GM18511 (cell line): ENCODE measurements around the gene ADRA2B.
"Not testable (repeated sequence)": the region's sequence is repeated elsewhere in the genome, so short reads cannot be mapped to it uniquely, and the experiment has no call there.

ENCODE experiments used
- ATAC-seq: cut with Tn5 transposase; IDR thresholded peaks from one replicate; pipeline ENCODE4 v1.9.1; 2021; ENCODE audit warnings: mild to moderate bottlenecking, moderate library complexity; ENCODE audit not compliant: unreplicated experiment

The ADRA2B gene

DNA sequence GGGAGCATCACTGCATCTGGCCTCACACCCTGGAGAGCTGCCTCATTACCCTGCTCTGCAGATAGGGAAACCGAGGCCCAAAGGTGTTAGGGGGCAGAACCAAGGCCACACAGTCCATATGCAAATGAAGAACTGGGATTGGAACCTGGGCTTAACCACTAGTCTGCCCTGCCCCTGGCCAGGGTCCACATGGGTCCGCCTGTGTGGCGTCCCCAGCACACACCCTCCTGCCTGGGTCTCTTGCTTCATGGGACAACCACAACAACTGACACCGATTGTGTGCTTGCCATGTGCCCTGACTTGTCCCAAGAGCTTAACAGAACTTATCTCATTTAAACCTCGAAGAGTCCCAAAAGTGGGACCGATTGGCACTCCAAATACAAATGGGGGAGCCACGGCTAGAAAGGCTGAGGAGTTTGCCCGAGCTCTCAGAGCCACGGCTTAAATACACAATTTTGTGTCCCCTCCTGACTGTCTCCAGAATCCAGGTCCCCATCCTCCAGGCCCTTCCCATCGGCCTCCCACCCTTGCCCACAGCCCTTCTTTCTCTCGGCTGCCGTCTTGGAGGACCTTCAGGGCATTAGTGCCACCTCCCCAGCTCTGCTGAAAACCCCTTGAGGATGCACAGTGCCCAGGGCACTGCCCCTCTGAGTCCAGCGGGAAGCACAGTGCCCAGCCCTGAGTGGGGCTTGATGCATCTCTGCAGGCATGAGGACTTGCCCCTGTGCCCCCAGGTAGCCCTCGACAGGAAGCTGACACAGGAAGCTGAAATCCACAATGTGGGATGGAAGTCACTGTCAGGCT lies 34.6 kb upstream of the ADRA2B start:
- no peak for ATAC-seq

DNA sequence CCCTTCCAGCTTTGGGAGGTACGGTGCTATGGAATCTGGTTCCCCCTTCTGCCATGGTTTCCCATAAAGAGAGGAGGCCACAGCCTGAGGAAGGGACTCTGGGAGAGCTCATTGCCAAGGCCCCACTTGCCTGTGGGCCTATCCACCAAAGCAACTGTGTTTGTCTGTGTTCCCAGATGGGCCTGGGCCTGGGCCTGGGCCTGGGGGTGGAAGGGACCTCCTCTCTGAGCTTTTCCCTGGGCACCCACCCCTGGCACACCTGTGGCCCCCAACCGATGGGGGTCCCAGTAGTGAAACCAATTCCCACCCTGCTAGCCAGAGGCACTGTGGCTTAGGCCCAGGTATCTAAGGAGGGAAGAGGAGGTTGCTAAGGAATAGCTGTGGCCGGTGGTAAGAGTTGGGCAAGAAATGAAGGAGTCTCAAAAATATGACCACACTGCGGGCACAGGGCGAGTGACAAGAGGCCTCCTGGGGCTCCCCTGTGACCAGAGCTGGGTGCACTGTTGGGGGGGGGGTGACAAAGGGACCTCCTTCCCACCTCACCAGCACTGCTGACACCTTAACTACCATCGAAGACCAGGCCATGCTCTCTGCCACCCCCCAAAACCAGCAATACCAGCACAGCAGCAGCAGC lies 33.8 kb upstream of the ADRA2B start:
- no peak for ATAC-seq

DNA sequence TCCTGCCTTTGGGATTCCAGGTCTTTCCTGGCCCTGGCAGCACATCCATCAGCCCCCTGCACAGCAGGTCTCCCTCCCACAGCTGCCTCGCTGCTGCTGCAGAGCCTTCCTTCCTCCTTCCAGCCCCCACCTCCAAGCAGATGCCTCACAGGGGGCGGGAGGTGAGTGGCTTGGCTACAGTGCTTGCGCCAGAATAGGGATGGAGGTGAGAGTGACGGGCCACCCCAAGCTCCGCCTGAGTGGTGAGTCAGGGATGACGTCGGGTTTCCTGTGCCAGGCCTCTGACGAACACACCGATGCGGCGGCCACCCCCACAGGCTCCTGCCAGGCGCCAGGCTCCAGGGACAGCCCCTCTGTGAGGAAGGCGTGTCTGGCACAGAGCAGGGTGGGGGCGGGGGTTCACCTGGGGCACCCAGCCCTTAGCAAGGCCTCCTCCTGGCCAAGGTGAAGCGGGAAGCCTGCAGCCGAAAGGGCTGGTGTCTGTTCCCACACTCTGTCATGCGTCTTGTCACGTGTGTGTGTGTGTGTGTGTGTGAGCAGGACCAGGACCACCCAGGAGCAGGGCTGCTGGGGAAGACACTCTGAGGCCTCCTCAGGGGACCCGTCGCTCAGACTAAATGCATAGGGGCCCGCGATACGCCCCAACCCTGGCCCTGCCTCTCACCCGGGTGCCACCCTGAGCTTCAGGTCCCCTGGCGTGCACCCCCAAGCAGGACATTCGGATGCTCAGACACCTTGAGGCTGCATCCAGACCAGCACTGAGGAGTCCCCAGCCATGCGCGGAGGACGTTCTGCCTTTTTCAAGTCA lies 32.2 kb upstream of the ADRA2B start:
- peak; percentile 46 for ATAC-seq

DNA sequence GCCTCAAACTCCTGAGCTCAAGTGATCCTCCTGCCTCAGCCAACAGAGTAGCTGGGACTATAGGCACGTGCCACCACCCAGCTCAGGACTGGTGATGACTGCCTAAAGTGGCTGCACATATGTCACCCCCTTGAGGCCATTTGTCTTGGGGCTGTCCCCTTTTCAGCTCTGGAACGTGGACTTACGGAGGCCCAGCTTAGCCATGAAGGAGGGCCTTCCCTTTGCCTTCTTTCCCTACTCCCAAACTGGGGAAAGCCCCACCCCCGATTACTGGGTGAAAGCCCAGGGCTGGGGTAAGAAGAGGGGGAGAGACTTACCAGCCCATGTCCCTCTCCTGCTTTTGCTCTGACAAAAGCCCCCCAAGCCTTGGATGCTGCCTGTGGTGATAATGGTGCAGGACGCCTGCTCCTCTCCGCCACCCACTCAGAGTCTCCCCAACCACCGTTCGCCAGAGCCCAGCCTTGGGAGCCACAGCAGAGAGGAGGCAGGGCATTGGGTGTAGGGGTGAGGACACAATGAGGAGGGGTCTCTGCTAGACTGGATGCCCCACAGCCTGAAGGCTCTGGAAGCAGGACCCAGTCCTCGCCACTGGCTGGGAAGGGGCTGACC lies 31.3 kb upstream of the ADRA2B start:
- no peak for ATAC-seq

DNA sequence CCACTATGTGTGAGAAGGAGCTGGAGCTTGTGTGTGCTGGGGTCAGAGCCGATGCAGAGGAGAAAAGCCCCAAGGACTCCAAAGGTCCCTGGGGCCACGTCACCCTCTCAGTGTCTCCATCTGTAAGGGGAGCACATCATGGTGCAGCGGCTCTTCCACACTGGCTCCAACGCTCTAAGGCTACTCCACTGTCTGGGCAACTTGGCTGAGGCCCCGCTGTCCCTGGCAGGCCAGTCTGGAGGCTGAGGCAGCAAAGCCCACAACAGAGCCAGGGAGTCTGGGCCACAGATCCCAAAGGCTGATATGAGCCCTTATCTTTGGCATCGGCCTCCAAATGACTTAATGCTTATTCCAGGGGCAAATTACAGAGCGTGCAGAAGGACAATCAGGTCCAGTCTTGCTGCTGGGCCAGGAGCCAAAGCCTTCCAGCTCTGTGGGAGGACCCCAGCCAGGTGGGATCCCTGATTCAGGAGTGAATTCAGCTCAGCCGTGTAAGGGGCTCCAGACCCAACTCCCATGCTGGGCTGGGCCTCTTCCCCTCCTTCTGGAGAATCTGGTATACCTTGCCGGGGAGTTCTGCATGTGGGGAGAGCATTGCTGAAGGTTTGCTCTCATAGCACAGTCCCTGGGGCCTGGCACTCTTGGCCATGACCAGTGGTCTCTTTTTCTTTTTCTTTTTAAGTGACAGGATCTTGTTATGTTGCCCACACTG lies 30.7 kb upstream of the ADRA2B start:
- no peak for ATAC-seq

DNA sequence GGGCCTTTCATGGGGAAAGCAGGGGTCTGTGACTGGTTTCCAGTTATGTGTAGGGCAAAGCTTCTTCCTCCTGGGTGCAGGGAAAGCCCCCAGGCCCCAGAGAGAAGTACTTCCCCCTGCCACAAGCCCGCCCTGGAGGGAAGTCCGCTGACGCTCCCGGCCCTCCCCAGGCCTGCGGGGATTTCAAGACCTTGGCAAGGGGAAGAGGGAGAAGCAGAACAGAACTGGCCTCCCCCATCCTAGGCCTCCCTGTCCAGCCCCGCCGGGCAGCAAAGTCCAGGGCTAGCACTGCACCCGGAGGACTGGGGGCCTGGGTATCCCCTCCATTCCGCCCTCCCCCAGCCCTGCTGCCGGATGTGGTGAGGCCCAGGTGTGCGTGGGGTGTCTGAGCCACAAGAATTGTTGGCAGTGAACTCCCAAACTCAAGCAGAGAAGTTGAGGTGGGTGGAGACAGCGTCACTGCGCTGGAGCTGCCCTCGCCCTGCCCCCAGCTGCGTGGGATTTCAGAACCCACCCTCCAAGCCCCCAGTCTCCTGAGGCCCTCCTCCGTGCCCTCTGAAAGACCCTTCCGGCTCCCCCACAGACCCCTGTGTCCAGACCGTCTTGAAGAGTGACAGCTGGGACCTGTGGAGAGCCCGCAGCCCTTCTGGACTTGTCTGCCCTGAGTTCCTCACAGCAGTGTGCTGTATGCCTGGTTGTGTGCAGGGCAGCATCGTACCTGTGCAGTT lies 29.9 kb upstream of the ADRA2B start:
- ATAC-seq, result peak; percentile 39

DNA sequence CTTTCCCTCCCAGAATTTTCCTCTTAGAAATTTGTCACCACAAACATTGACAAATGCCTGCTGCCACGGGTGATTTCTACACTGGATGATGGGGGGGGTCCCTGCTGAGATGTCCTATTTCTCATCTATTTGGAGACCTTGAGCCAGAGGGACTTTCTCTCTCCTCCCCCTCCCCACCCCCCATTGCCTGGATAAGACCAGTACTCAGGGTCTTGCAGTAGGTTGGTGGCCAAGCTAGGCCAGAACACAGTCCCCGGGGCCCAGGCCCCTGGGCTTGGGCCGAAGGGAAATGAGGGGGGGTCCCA lies 29.4 kb upstream of the ADRA2B start:
- ATAC-seq, result no peak

DNA sequence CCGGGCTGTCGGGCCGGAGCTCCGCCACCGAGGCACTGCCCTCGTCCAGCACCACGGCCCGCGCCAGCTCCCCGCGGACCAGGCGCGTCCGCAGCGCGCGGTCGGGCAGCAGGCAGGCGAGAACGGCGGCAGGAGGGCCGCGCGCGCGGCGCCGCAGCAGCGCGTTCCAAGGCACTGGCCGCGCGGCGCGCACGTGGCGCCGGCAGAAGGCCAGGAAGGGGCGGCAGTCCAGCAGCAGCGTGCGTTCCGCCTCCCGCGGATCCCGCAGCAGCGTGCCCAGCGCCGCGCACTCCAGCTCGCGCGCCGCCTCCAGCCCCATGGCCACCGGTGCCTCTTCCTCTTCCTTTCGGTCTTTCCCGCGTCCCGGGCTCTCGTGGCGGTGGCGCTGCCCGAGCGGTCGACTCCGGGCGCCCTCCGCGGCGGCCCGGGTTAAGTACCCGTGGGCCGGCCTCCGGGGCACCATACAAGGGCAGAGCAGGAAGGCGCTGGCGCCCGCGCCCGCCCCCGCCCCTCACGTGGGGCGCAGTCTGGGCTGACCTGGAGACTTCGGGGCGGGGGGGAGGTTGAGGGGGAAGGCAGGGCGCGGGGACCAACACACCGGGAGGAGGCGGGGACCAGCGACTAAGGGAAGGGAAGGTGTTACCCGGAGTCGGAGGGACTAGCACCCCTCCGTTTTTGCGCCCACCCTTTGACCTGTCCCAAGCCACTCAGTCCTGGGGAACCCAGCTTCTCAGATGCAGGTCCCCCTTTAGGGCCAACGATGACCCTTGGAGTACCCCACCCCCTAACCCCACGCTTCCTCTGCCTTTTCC lies 28.9 kb upstream of the ADRA2B start, which contains the start of gene DUSP2:
Gene DUSP2, minus strand, starts transcription at position 405 of the 812 bp plus-strand sequence. Its CDS starts 86 bp downstream, at position 319.
- ATAC-seq, result peak; percentile 53

DNA sequence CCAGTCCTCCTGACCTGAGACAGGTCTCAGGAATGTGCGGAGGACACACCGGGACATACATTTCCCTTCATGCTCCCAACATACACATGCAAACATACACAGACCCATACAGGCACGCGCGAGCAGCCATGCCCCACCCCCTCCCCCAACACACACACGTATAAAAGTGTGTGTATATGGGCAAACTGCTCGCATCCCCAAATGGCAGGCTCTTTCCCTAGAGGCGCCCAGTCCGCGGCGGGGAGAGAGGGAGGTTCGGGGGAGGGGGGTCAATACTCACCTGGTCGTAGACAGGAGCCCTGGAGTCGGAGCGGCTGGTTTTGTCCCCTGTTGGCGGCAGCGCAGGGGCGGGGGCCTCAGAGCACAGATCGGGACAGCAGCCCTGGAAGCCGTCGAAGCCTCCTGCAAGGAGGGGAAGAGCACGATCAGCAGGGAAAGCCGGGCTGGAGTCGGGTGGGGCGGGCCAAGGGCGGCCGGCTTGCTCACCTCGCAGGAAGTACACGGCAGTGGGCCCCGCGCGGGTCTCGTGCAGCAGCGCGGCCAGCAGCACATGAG lies 28.2 kb upstream of the ADRA2B start:
- no peak for ATAC-seq

DNA sequence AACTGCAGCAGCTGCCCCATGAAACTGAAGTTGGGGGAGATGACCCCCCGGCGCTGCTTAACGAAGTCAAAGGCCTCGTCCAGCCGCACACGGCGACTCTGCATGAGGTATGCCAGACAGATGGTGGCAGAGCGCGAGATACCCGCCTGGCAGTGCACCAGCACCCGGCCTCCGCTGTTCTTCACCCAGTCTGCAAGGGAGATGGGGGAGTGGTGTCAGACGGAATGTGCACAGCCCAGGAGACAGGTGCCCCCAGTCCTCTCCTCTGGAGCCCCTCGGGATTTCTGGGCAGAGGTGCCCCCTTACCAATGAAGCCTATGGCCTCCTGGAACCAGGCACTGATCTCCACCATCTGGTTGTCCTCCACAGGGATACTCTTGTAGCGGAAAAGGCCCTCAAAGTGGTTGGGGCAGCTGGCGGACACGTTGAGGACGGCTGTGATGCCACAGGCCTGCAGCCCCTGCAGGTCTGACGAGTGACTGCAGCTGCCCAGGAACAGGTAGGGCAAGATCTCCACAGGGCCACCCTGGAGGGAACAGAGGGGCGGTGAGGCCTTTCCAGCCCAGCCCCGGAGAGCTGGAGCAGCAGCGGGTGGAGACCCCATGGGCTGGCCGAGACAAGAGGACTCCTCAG lies 27.6 kb upstream of the ADRA2B start:
- no peak for ATAC-seq

DNA sequence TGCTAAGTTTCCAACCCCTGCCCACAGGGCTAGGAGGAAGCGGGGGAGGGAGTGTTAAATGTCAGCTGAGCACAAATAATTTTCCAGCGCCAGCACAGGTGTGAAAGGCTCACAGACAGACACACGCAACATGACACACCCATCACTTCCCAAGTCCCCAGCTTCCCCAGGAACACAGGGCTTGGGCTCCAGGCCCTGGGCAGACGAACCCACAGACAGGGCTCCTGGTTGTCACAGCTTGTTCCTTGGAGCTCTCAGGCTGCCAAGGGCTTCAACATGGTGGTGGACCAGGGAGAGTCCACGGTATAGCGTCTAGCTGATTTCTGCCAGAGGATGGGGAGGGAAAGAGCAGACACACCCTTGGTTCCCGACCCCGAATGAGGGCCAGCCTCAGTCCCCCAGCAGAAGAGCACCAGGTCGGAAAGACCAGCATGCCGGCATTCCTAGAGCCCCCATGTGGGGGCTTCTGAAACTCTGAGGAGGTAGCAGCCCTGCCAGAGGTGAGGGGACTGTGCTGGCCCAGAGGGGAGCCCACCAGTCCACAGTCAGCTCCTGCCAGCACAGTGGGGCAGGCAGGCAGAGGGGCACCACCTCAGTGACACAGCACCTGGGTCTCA lies 27.0 kb upstream of the ADRA2B start:
- no peak for ATAC-seq

DNA sequence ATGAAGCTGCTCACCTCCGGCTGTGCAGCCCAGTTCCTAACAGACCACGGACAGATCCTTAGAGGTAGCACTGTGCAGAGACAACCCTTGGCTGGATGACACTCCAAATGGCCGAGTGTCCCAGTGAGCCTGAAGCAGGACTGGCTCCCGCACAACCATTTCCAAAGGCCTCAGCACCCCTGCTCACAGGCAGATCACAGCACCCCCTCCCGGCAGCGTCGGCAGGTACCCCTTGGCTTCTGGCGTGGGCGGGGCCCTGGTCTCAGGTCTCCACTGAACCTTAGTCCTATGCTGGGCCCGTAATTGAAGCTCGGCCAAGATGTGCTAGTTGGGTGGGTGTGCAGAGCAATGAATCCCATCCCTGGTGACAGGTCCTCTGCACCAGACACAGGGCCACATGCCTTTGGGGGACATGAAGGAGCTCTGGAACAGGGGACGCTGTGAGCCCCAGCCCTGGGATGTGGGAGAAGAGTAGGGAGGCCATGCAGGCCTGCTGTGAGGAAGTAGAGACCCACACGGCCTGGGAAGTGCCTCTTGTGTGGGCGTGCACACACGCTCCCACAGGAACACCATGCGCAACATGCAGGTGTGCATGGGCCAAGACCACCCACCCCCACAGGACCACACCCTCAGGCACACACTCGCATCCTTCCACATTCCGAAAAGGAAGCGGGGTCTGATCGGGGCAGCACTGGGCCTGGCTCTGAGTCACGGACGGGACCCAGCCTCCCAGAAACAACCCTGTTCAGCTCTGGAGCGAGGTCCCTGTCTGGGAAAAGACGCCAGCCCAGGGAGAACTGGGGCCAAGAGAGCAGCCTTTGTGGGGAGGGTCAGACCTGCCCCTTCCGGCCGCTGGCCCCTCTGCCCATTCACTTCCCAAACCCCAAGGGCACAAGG lies 26.1 kb upstream of the ADRA2B start:
- no peak for ATAC-seq

DNA sequence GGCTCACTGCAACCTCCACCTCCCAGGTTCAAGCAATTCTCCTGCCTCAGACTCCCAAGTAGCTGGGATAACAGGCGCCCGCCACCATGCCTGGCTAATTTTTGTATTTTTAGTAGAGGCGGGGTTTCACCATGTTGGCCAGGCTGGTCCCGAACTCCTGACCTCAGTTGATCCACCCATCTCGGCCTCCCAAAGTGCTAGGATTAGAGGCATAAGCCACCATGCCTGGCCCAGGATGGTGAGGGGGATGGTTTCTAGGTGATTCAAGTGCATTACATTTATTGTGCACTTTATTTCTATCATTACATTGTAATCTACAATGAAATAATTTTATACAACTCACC lies 25.2 kb upstream of the ADRA2B start:
- ATAC-seq, result not testable (repeated sequence)

DNA sequence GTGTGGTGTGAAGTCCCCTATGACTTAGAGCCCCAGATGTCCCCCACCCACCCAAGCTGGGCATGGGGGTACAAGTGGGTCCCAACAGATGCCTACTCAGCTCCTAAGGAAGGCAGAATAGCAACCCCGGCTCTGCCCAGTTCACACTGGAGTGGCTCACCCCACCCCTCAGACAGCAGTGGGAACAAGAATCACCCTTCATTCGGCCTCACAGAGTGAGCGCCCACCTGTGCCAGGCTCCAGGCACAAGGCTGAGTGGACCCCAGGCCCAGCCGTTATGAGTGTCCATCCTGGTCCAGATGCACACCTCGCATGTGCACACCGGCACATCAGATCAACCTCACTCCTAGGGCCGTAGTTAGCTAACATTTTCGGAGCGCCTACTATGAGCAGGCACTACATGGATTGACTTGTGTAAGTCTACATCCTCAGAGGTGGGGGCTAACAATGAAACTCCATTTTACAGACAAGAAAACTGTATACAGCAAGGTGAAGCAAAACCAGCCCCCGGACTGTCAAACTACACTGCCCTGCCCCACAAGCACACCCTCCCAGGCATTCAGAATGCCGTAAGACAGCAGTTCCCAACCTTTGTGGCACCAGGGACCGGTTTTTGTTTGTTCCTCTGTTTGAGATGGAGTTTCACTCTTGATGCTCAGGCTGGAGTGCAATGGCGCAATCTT lies 24.7 kb upstream of the ADRA2B start:
- no peak for ATAC-seq

DNA sequence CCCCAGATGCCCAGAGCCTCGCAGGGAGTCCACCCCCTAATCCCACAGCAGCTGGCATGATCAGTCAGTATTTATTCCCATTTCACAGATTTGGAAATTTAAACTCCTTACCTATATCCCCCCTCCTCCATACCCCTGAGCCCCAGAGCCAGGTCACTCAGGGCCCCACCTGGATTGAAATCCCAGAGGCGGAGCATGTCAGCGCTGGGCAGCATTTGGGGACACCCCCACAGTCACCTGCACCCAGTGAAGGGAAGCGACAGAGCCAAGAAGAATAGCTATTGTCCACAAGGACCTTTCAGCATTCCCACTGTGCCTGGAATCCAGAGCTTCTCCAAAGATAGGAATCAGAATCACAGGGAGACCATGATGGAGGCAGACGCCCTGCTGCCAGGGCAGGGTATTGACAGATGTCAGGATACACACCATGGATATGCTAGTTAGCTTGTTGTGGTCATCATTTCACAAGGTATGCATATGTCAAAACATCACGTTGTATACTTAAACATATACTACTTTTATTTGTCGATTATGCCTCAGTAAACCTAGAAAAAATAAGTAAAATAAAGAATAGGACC lies 22.9 kb upstream of the ADRA2B start:
- ATAC-seq, result no peak
